Tibial nerve (tissue), 4 donors: Measurements from ENCODE around the gene MAP7D1.

Experiments used
- EP300 ChIP-seq, 2 donors: sonication (generic); formaldehyde crosslinking; IDR thresholded peaks; one replicate each; pipeline ENCODE4 v1.6.1; 2017; ENCODE audit warnings: antibody characterized with exemption in 2 of 2, mild to moderate bottlenecking in 1 of 2
- TF ChIP-seq, protein P1 (sequence below), 5 experiments: fragments of 200-600 bp in 3 of 5; fragments of 450-650 bp in 2 of 5; sonication (generic) in 3 of 5; IDR thresholded peaks; one replicate each; pipeline ENCODE4 v1.5.1; 2016 to 2019; ENCODE audit warnings: antibody characterized with exemption in 5 of 5, mild to moderate bottlenecking in 3 of 5, moderate library complexity in 2 of 5

DNA sequence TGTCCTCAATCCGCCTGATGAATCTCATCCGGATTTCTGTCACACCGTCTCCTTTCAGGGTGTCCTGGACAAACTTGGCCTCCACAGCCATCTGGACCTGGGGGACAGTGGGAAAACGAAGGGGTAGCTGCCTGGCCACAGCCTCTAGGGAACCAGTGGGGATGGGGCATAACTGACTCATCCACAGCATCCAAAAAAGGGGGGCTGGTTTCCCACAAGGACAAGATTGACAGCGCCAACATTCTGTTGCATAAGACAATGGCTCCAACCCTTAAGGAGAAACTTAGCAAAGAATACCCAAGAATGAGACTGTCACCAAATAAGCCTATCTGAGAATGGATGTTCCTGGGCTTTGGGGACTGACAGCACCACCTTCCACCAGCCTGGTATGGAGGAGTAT is 18.7 kb upstream of the MAP7D1 start:
- TF ChIP-seq, protein P1, sequence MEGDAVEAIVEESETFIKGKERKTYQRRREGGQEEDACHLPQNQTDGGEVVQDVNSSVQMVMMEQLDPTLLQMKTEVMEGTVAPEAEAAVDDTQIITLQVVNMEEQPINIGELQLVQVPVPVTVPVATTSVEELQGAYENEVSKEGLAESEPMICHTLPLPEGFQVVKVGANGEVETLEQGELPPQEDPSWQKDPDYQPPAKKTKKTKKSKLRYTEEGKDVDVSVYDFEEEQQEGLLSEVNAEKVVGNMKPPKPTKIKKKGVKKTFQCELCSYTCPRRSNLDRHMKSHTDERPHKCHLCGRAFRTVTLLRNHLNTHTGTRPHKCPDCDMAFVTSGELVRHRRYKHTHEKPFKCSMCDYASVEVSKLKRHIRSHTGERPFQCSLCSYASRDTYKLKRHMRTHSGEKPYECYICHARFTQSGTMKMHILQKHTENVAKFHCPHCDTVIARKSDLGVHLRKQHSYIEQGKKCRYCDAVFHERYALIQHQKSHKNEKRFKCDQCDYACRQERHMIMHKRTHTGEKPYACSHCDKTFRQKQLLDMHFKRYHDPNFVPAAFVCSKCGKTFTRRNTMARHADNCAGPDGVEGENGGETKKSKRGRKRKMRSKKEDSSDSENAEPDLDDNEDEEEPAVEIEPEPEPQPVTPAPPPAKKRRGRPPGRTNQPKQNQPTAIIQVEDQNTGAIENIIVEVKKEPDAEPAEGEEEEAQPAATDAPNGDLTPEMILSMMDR (IDR thresholded peaks at IDR 0.05): no peak
- TF ChIP-seq EP300 (IDR thresholded peaks at IDR 0.05): no peak
